GM21529 (cell line): ENCODE measurements around the gene TMUB1.
A peak's percentile ranks its signal among the peaks of the same experiment; 100 is the strongest.

ENCODE experiments used
- ATAC-seq: cut with Tn5 transposase; IDR thresholded peaks from one replicate; pipeline ENCODE4 v1.9.1; 2021; ENCODE audit not compliant: unreplicated experiment

TMUB1 gene

GRCh38 chr7:151121380-151122170 is 38.3 kb upstream of the TMUB1 start:
- no peak for ATAC-seq

- no peak for ATAC-seq
Observed at GRCh38 chr7:151120896-151121295, 37.6 kb upstream of the TMUB1 start.

GRCh38 chr7:151119902-151120301 is 36.6 kb upstream of the TMUB1 start:
- no peak for ATAC-seq

- no peak for ATAC-seq
Observed at GRCh38 chr7:151119055-151119415, 35.7 kb upstream of the TMUB1 start.

- no peak for ATAC-seq
Observed at GRCh38 chr7:151118108-151119054, 35.1 kb upstream of the TMUB1 start.

GRCh38 chr7:151117565-151117964 is 34.3 kb upstream of the TMUB1 start:
- ATAC-seq: no peak

GRCh38 chr7:151116603-151117440 is 33.5 kb upstream of the TMUB1 start:
- ATAC-seq: no peak

- ATAC-seq: no peak
Observed at GRCh38 chr7:151115836-151116418, 32.6 kb upstream of the TMUB1 start.

- ATAC-seq: no peak
Observed at GRCh38 chr7:151115121-151115835, 32.0 kb upstream of the TMUB1 start.

- ATAC-seq: no peak
Observed at GRCh38 chr7:151114151-151115090, 31.1 kb upstream of the TMUB1 start.

GRCh38 chr7:151113344-151114150 is 30.3 kb upstream of the TMUB1 start:
- no peak for ATAC-seq

- peak; percentile 91 for ATAC-seq
Observed at GRCh38 chr7:151110941-151111645, 27.8 kb upstream of the TMUB1 start.

GRCh38 chr7:151110236-151110940 is 27.1 kb upstream of the TMUB1 start:
- no peak for ATAC-seq

- no peak for ATAC-seq
Observed at GRCh38 chr7:151109094-151110048, 26.1 kb upstream of the TMUB1 start.

GRCh38 chr7:151107882-151108281 is 24.6 kb upstream of the TMUB1 start:
- no peak for ATAC-seq
